GM19395 (cell line): ENCODE data around the gene POU2AF1.
A peak's percentile ranks its signal among the peaks of the same experiment; 100 is the strongest.

Experiments used
- ATAC-seq: cut with Tn5 transposase; IDR thresholded peaks from one replicate; pipeline ENCODE4 v1.9.1; 2021; ENCODE audit warnings: mild to moderate bottlenecking, moderate library complexity; ENCODE audit not compliant: unreplicated experiment

The POU2AF1 gene

GRCh38 chr11:111388842-111389241, 9.8 kb upstream of the POU2AF1 start:
- ATAC-seq, result no peak

- no peak for ATAC-seq
Measured at GRCh38 chr11:111388420-111388819, 9.3 kb upstream of the POU2AF1 start.

GRCh38 chr11:111387363-111387762, 8.3 kb upstream of the POU2AF1 start:
- ATAC-seq, result no peak

- ATAC-seq, result no peak
Measured at GRCh38 chr11:111386611-111387150, 7.6 kb upstream of the POU2AF1 start.

- ATAC-seq, result no peak
Measured at GRCh38 chr11:111384494-111384893, 5.4 kb upstream of the POU2AF1 start.

DNA sequence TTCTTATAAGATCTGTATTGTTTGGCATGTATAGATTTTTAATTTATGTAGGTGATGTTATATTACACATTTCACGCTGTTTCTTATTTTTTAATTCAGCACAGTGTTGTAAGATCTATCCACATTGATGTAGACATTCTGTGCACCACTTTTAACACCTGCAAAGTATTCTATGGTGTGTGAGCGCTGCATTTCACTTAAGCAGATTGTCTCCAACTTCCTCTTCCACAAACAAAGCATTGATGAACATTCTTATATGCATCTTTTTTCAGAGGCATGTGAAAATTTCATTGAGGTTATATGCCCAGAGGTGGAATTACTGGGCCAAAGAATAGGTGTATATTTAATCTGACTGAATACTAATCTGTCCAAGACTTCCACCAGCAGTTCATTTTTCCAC, 3.4 kb upstream of the POU2AF1 start:
- ATAC-seq, result no peak

- ATAC-seq, result peak; percentile 39
Measured at GRCh38 chr11:111379602-111380136, 594 bp upstream of the POU2AF1 start.

- peak; percentile 6 for ATAC-seq
Measured at GRCh38 chr11:111378185-111378860, 752 bp downstream of the POU2AF1 start.

DNA sequence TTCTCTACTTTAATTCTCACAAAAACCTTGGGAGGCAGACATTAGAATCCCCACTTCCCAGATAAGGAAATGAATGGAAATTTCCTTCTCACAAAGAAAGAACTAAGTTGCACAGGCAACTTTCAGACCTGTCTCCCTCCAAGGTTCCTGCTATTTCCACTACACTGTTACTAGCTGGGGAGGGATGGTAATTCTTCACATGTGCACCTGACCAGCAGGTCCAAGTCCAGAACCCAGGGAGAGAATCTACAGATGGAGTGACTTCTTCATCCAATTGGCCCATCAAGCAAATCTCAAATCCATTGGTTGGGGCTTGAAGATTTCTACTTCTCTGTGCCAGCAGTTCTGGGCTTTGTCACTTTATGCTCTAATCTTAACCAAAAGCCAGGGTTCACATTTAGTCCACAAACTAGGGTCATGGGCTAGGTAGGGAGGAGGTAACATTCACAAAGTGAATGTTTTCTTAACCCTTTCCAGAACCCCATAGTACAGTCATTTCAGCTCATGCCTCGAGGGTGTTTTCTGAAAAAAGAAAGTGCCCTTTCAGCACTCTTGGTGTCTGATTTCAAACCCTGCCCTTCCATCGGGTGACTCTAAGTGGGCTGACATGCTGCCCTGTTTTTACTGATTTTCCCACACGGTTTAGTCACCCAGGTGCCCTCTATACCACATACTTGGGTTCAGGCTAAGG, 2.7 kb downstream of the POU2AF1 start:
- no peak for ATAC-seq

GRCh38 chr11:111373590-111373989, 5.5 kb downstream of the POU2AF1 start:
- no peak for ATAC-seq

DNA sequence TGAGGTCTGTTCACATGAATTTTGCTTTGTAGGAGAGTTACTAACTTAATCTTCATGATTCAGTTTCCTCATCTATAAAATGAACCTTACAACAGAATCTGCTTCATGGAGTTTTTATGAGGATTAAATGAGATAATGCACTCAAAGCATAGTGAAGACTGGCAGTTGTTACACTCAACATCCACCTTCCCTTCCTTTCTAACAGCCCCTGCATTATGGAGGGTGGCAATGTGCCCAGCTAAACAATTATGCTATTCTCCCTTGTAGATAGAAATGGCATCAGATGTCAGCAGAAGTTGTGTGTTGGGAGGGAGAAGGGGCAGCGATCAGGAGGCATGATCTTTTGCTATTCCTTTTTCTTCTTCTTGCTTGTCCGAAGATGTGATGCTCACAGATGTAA, 6.5 kb downstream of the POU2AF1 start:
- no peak for ATAC-seq

- ATAC-seq, result peak; percentile 39
Measured at GRCh38 chr11:111370902-111371578, 8.0 kb downstream of the POU2AF1 start.

- ATAC-seq, result no peak
Measured at GRCh38 chr11:111370270-111370901, 8.7 kb downstream of the POU2AF1 start.

- peak; percentile 0 for ATAC-seq
Measured at GRCh38 chr11:111368285-111368560, 10.9 kb downstream of the POU2AF1 start.

DNA sequence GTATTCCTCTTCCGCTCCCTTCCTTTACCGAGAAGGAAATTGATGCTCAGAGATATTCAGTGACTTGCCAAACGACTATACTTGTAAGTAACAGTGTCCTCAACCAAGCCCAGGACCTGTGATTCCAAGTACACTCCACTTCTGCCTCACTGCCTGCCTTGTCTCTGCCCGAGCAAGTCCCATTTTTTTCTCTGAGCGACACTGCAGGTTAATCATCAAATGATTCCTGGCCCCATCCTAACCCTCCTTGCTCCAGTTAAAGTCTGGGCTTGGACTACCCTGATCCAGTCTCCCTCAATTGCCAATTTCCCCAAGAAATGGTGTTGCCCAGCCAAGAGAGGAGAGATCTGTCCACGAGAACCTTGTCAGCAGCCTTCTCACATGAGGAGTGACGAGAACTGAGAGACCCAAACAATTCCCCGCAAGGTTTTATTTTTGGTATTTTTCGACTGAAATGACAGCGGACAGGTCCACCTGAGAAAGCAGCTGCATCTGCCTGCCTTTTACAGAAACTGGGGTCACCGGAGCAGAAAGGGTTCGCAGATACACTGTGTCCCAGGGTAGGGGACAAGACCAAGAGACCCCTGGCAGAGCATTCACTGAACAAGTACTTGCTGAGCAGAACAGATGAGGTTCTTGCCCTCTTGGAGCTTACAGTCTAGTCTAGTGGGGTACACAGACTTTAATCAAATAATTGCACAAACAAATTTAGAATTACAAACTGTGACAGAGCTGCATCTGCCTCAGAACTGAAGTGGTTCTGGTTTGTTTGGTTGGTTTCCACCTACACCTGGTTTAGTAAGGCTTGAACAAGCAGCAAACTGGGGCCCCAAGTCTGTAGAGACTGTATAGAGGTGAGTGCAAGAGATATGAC, 11.4 kb downstream of the POU2AF1 start:
- peak; percentile 58 for ATAC-seq

GRCh38 chr11:111366560-111367410, 12.3 kb downstream of the POU2AF1 start:
- ATAC-seq, result no peak

GRCh38 chr11:111365722-111366559, 13.1 kb downstream of the POU2AF1 start:
- ATAC-seq, result no peak

GRCh38 chr11:111364503-111364902, 14.6 kb downstream of the POU2AF1 start:
- ATAC-seq, result no peak
